ENCODE measurements around the gene ZNF324B. TPM values are rescaled to one million over a fixed set of nuclear protein-coding genes. Genes with fewer than 3 reads are reported as not detected.

ZNF324B gene
- total and polyA plus RNA-seq, 12 donors = 1.4 to 5.2 (median 3.0) TPM

DNA sequence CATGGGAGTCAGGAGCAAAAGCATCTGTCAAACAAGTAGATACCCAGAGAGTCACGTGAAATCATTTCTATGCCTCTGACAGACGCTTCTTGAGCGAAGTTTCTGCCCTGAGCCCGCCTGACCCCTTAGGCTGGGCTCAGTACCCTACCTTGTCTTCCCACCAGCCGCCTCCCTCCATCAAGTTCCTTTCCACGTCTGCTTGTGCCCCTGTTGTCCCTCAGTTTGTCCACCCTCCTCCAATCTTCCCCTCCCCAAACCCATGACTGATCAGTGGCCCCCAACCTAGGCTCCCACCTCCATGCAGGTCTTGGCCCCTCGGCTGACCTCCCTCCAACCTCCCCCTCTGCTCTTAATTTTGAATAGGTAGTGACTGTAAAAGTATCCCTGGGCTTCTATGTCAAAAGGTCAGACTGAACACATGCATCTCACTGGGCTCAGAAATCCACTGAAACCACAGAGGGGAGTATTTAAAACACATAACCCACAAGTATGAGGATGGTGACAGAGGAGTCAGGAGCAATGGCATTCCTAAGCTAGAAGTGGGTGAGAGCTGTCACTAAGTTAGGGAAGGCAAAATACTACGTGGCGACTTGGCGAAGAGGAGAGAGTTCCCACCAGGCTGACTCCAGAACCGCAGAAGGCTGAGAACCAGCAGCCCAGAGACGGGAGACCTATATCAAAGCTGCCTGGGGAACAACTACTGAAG is 23.0 kb downstream of the ZNF324B start:
- peaks cover 5 to 23% (median 18%) of the 10 kb centered on the region in 9 donors for H3K4me1 ChIP-seq
- intact Hi-C loops (cut with DNase I) = no loop called here
- TF ChIP-seq, protein P1, sequence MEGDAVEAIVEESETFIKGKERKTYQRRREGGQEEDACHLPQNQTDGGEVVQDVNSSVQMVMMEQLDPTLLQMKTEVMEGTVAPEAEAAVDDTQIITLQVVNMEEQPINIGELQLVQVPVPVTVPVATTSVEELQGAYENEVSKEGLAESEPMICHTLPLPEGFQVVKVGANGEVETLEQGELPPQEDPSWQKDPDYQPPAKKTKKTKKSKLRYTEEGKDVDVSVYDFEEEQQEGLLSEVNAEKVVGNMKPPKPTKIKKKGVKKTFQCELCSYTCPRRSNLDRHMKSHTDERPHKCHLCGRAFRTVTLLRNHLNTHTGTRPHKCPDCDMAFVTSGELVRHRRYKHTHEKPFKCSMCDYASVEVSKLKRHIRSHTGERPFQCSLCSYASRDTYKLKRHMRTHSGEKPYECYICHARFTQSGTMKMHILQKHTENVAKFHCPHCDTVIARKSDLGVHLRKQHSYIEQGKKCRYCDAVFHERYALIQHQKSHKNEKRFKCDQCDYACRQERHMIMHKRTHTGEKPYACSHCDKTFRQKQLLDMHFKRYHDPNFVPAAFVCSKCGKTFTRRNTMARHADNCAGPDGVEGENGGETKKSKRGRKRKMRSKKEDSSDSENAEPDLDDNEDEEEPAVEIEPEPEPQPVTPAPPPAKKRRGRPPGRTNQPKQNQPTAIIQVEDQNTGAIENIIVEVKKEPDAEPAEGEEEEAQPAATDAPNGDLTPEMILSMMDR (IDR thresholded peaks at IDR 0.05) = no peak
- WGBS, 2 donors = 89 to 90% methylated on average over 12 of the region's 12 CpGs
- H3K36me3 ChIP-seq = peaks cover 0 to 54% (median 12%) of the 10 kb centered on the region in 9 donors
- no peaks in the 10 kb centered on the region for H3K27me3 ChIP-seq
- no peak overlapping the region for H3K4me3 ChIP-seq
- DNase-seq = no peak
- no peaks in the 10 kb centered on the region for H3K9me3 ChIP-seq
- no peak for ATAC-seq
- peak overlapping the region in 2 of 10 donors; percentile 86 to 94 for H3K27ac ChIP-seq

DNA sequence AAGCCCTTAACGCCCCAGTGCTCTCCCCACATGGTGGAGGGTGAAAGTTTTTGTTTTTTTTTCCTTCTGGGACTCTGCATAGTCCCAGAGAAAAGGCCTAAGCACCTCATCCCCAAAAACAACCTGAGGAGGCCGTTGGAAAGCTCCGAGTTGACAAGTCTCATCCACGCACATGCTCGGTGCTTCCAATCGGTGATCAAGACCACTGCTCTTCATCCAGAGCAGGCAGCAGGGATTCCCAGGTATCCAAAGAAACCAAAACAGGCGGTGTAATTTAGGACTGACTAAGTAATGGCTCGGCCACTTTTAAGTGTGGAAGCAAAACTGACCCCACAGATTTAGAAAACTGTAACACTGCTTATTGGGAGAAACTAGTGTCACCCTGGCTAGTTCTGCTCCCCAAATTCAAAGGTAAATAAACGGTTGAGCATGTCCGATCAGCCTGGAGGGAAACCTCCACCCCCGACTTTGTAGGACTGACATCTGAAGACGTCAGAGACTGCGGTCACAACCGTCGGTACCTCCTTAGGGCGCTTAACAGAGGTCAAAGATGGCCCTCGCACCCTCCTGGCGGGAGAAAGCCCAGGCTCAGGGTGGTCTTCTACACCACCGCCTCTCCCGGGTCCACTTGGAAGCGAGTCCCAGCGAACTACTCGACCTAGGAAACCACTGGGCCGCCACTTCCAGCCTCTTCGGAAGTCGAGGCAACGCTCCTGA is 23.7 kb downstream of the ZNF324B start:
- ATAC-seq = no peak

DNA sequence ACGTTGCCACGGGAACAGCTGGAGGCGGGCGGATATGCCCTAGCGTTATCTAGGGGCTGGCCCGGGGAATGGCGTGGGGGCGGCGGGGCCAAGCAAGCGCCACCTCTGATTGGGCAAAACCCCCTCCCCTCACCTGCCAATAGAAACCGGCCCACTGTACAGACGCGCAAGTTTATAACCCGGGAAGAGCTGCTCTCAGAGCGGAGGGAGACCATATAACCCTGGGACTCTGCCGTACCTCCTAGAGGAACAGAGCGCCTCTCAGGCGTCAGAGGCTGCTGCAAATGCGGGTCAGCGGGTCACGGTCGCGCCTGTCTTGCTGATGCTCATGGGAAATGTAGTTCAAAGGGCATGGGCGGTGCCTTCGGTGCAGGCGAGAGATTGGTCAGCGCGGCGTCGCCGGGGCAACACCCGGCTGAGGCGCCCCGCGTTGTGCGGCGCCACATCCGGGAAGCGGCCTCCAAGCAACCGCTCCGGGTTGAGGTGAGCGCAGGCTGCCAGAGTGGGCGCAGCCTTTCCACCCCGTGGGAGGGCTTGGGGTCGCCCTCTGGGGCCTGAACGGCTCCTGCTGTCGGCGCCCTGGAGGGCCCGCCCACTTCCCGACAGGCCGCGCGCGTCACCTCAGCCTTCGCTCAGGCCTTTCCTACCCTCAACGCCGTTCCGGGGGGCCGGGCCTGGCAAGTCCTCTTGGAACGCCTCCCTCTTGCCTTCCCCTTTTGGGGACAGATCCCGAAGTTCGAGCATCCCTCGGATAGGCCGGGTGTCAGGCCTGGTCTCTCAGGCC is 24.5 kb downstream of the ZNF324B start, which contains the start of gene ZNF446:
Gene ZNF446 (plus strand): TSS at position 639 of the 784 bp plus-strand sequence. CDS start 867 bp downstream, outside the sequence.
- peaks cover 0 to 54% (median 12%) of the 10 kb centered on the region in 9 donors for H3K36me3 ChIP-seq
- intact Hi-C loops (cut with DNase I) = no loop called here
- 0% methylated on average over 64 of the region's 64 CpGs for WGBS, 2 donors
- H3K27ac ChIP-seq = peak within 1 kb of the TSS; percentile 81 to 95 (median 87)
- peak; percentile 91 to 96 (median 95) for ATAC-seq
- peak within 1 kb of the TSS; percentile 54 to 75 (median 66) for H3K4me3 ChIP-seq
- H3K27me3 ChIP-seq = no peaks in the 10 kb centered on the region
- H3K9me3 ChIP-seq = no peaks in the 10 kb centered on the region
- TF ChIP-seq, protein P1 (IDR thresholded peaks at IDR 0.05) = peak in 1 of 9 donors; percentile 23
- peaks cover 5 to 23% (median 18%) of the 10 kb centered on the region in 9 donors for H3K4me1 ChIP-seq
- peak; percentile 93 to 97 for DNase-seq

More for the DNA sequence above, 23.7 kb downstream of the ZNF324B start:
- 24 to 25% methylated on average over 27 of the region's 27 CpGs for WGBS, 2 donors
- Histone ChIP-seq H3K27ac (peak overlapping the region; percentile 81 to 95 (median 87)), H3K4me3 (peak overlapping the region; percentile 54 to 75 (median 66)), H3K9me3 (no peaks in the 10 kb centered on the region), H3K27me3 (no peaks in the 10 kb centered on the region), H3K4me1 (peaks cover 5 to 23% (median 18%) of the 10 kb centered on the region in 9 donors), H3K36me3 (peaks cover 0 to 54% (median 12%) of the 10 kb centered on the region in 9 donors)
- TF ChIP-seq, protein P1 (IDR thresholded peaks at IDR 0.05) = no peak
- intact Hi-C loops (cut with DNase I) = no loop called here
- DNase-seq = no peak
